GM12878 (cell line): Measurements from ENCODE around the gene TMEM181. TPM values are rescaled to one million over a fixed set of nuclear protein-coding genes. Genes with fewer than 3 reads are reported as not detected.

Source experiments
- ATAC-seq: fragments of 200-7000 bp; cut with Tn5 transposase; 3 replicates; pipeline ENCODE4 v1.9.1; 2020; ENCODE audit warnings: mild to moderate bottlenecking, moderate library complexity
- BruUV-seq: library from RNA; stranded (reverse); fragments of 400-500 nt; replicated peaks from 2 replicates; lab custom pipeline; 2021; lab: Mats Ljungman, UMichigan
- CTCF ChIA-PET: fragments of 300-600 bp; sonication (Branson Sonifier 250); formaldehyde crosslinking; extraction: SDS; loops from one replicate; lab custom pipeline; 2021; ENCODE audit warnings: inconsistent platforms; lab: Yijun Ruan, JAX
- POLR2A ChIA-PET: fragments of 350-600 bp; formaldehyde crosslinking; extraction: SDS; loops from one replicate; lab custom pipeline; 2021; ENCODE audit warnings: inconsistent platforms; lab: Charles Lee
- RAD21 ChIA-PET: fragments of 300-600 bp; sonication (Branson Sonifier 250); formaldehyde crosslinking; loops from one replicate; lab custom pipeline; 2023; ENCODE audit warnings: antibody characterized with exemption; ENCODE audit not compliant: unreplicated experiment; lab: Charles Lee
- SMC1A ChIA-PET: fragments of 300-600 bp; sonication (Branson Sonifier 250); formaldehyde crosslinking; loops from one replicate; lab custom pipeline; 2023; ENCODE audit not compliant: unreplicated experiment, uncharacterized antibody; lab: Charles Lee
- DNase-seq: peaks from one replicate; pipeline ENCODE4 v3.0.0-alpha.2; 2011; ENCODE audit warnings: low read depth, low spot score
- FAIRE-seq: peaks from 3 replicates; lab custom pipeline; 2011; peaks lifted over from hg19 to GRCh38; lab: Jason Lieb, UNC
- H2AFZ ChIP-seq: 2 replicates; pipeline ENCODE4 v1.6.0; 2011; ENCODE audit warnings: low read depth, low read length, control low read depth; ENCODE audit not compliant: control insufficient read depth
- H3K27ac ChIP-seq: 2 replicates; pipeline ENCODE4 v1.5.1; 2011; ENCODE audit warnings: control low read depth; ENCODE audit not compliant: control insufficient read depth, insufficient read depth
- H3K27me3 ChIP-seq, 2 experiments: replicated peaks in 1 of 2; 2 replicates each; pipeline versions ENCODE4 v1.6.0 to v1.6.1; 2011; ENCODE audit warnings: low read length in 1 of 2; ENCODE audit not compliant: control insufficient read depth in 2 of 2, insufficient read depth in 2 of 2
- H3K36me3 ChIP-seq, 2 experiments: 2 replicates each; pipeline ENCODE4 v1.5.1; 2011; ENCODE audit warnings: low read length in 1 of 2; ENCODE audit not compliant: control insufficient read depth in 2 of 2, insufficient read depth in 2 of 2
- H3K4me1 ChIP-seq: 2 replicates; pipeline ENCODE4 v1.6.1; 2011; ENCODE audit warnings: mild to moderate bottlenecking, low read length, moderate library complexity, mixed read lengths; ENCODE audit not compliant: control insufficient read depth, insufficient read depth
- H3K4me2 ChIP-seq: 2 replicates; pipeline ENCODE4 v1.6.0; 2011; ENCODE audit warnings: control low read depth; ENCODE audit not compliant: control insufficient read depth, insufficient read depth
- H3K4me3 ChIP-seq: fragments of 200-600 bp; sonication (generic); 2 replicates; pipeline ENCODE4 v1.5.1; 2016
- H3K79me2 ChIP-seq: 2 replicates; pipeline ENCODE4 v1.6.0; 2011; ENCODE audit warnings: low read length; ENCODE audit not compliant: control insufficient read depth, insufficient read depth
- H3K9ac ChIP-seq: 2 replicates; pipeline ENCODE4 v1.8.0; 2011; ENCODE audit warnings: low read length, control low read depth, mixed read lengths; ENCODE audit not compliant: control insufficient read depth, insufficient read depth
- H3K9me3 ChIP-seq: replicated peaks from 3 replicates; pipeline ENCODE4 v1.5.1; 2011; ENCODE audit warnings: mild to moderate bottlenecking, low read length; ENCODE audit not compliant: control insufficient read depth, insufficient read depth
- H4K20me1 ChIP-seq: 2 replicates; pipeline ENCODE4 v1.6.0; 2011; ENCODE audit not compliant: control insufficient read depth, insufficient read depth
- BHLHE40 ChIP-seq, 2 experiments: fragments of 450-650 bp in 1 of 2; IDR thresholded peaks; 2 replicates each; pipeline ENCODE4 v1.6.1; 2011 to 2017; ENCODE audit warnings: low read depth in 2 of 2, borderline replicate concordance in 1 of 2, improper control_type of control experiment in 1 of 2, low read length in 1 of 2, mild to moderate bottlenecking in 1 of 2
- CHD1 ChIP-seq: IDR thresholded peaks from 2 replicates; pipeline ENCODE4 v1.6.1; 2012; ENCODE audit warnings: low read depth, low read length, improper control_type of control experiment
- CHD4 ChIP-seq: fragments of 200-600 bp; sonication (generic); IDR thresholded peaks from 2 replicates; pipeline ENCODE4 v1.6.1; 2016; ENCODE audit warnings: mild to moderate bottlenecking
- E2F4 ChIP-seq: IDR thresholded peaks from 2 replicates; pipeline ENCODE4 v1.6.1; 2012; ENCODE audit warnings: low read depth, low read length, improper control_type of control experiment
- ELK1 ChIP-seq: IDR thresholded peaks from 2 replicates; pipeline ENCODE4 v1.6.1; 2012; ENCODE audit warnings: low read depth, low read length, improper control_type of control experiment
- HDAC6 ChIP-seq: fragments of 200-600 bp; sonication (generic); IDR thresholded peaks from one replicate; pipeline ENCODE4 v1.8.0; 2017; ENCODE audit warnings: antibody characterized with exemption; ENCODE audit not compliant: unreplicated experiment
- HDGF ChIP-seq: fragments of 450-650 bp; IDR thresholded peaks from 2 replicates; pipeline ENCODE4 v1.6.1; 2016; ENCODE audit warnings: antibody characterized with exemption
- KLF5 ChIP-seq: fragments of 450-650 bp; IDR thresholded peaks from 2 replicates; pipeline ENCODE4 v1.6.1; 2014; ENCODE audit warnings: mild to moderate bottlenecking; ENCODE audit not compliant: partially characterized antibody
- POLR2A ChIP-seq: IDR thresholded peaks from 2 replicates; pipeline ENCODE4 v1.6.1; 2011; ENCODE audit warnings: low read depth, mild to moderate bottlenecking, low read length
- REST ChIP-seq: IDR thresholded peaks from 2 replicates; pipeline ENCODE4 v1.6.1; 2012; ENCODE audit warnings: mild to moderate bottlenecking, low read depth, low read length
- SREBF1 ChIP-seq: IDR thresholded peaks from 2 replicates; pipeline ENCODE4 v1.6.1; 2012; ENCODE audit warnings: mild to moderate bottlenecking, low read length
- TAF1 ChIP-seq: IDR thresholded peaks from 2 replicates; pipeline ENCODE4 v1.6.1; 2011; ENCODE audit warnings: mild to moderate bottlenecking, low read depth, low read length, borderline replicate concordance
- ZNF24 ChIP-seq: fragments of 450-650 bp; IDR thresholded peaks from 2 replicates; pipeline ENCODE4 v1.6.1; 2017; ENCODE audit warnings: antibody characterized with exemption, mild to moderate bottlenecking
- WGBS: methylation state at CpG from one replicate; pipeline ENCODE4 v1.1.6; 2016; ENCODE audit warnings: low lambda C conversion rate; ENCODE audit not compliant: insufficient replicate concordance, insufficient coverage; ENCODE audit errors: missing lambda C conversion rate; 5-methylcytosine and 5-hydroxymethylcytosine counted together
- in situ Hi-C: fragments of 300-500 bp; cut with MboI; formaldehyde crosslinking; loops from 9 replicates; pipeline ENCODE4 v1.14.3; 2018; ENCODE audit warnings: mixed read lengths
- intact Hi-C: fragments of 100-400 bp; cut with micrococcal nuclease; formaldehyde crosslinking; loops from one replicate; pipeline ENCODE4 v1.14.2; 2022; ENCODE audit not compliant: unreplicated experiment
- polyA plus RNA-seq, 11 experiments: library from polyadenylated mRNA; depleted of rRNA in 4 of 11; unstranded in 6 of 11; stranded (reverse) in 5 of 11; fragments of >200 nt; fragmentation: Nextera tagmentation in 4 of 11; fragmentation: Illumina TruSeq in 1 of 11; extraction: Ambion mirVana in 4 of 11; extraction: Trizol in 1 of 11; gene quantifications; 1 replicate in 1 of 11; 2 replicates in 10 of 11; pipeline versions ENCODE4 v1.2.1 to v1.2.3, GENCODE V29; 2011 to 2016; ENCODE audit warnings: inconsistent platforms in 2 of 11, missing spikeins in 2 of 11, low read depth in 1 of 11
- total RNA-seq, 4 experiments: library from RNA; depleted of rRNA in 3 of 4; stranded (reverse); fragments of >200 nt in 3 of 4; fragmentation: Illumina TruSeq in 1 of 4; extraction: Trizol in 1 of 4; gene quantifications; 2 replicates each; pipeline versions ENCODE4 v1.2.1 to v1.2.3, GENCODE V29; 2013 to 2021

TMEM181 gene
- total and polyA plus RNA-seq, 10 of the 15 experiments (the other 5 are each of a cell fraction or from before 2014, with no cell fraction given): 1.5 to 7.9 (median 5.2) TPM

- no peak for TF ChIP-seq TAF1
- TF ChIP-seq REST: no peak
- TF ChIP-seq POLR2A: no peak
- no peak for TF ChIP-seq SREBF1
- TF ChIP-seq HDGF: no peak
Observed at GRCh38 chr6:158544428-158544827, 15.5 kb upstream of the TMEM181 start (continued).

- FAIRE-seq (no peak), ATAC-seq (no peak), DNase-seq (no peak)
- H3K79me2 ChIP-seq: no peaks in the 10 kb centered on the region
- H3K9me3 ChIP-seq: no peaks in the 10 kb centered on the region
- H3K27ac ChIP-seq: no peak overlapping the region
- no peaks in the 10 kb centered on the region for H3K4me1 ChIP-seq
- no peak overlapping the region for H2AFZ ChIP-seq
- TF ChIP-seq ZNF24 (no peak), E2F4 (no peak), HDAC6 (no peak), KLF5 (no peak), BHLHE40 (IDR thresholded peaks at IDR 0.05; ENCODE audit: borderline replicate concordance in 1 of 2, low read depth in 2 of 2, low read length in 1 of 2) (no peak), CHD1 (no peak), ELK1 (no peak), CHD4 (no peak)
- intact Hi-C loops (no loop called here), in situ Hi-C loops (no loop called here)
- H3K27me3 ChIP-seq: no peaks in the 10 kb centered on the region
- WGBS: 57% methylated on average over 30 of the region's 30 CpGs
- RAD21 ChIA-PET: no interaction called here
- CTCF ChIA-PET: no interaction called here
- H3K4me2 ChIP-seq: no peak overlapping the region
- POLR2A ChIA-PET: interaction anchor here (0.7 to 1.0 kb wide), 2 partner anchors 8 to 184 kb away, joined by 3 read pairs; no protein-coding TSS in a partner anchor
- no peak overlapping the region for H3K9ac ChIP-seq
- H3K36me3 ChIP-seq: no peaks in the 10 kb centered on the region
- no peak overlapping the region for H3K4me3 ChIP-seq
- no TSS peak for BruUV-seq
- SMC1A ChIA-PET: no interaction called here
- H4K20me1 ChIP-seq: no peaks in the 10 kb centered on the region
Observed at GRCh38 chr6:158545043-158545966, 14.6 kb upstream of the TMEM181 start.
